Effector memory CD4-positive, alpha-beta T cell (primary cell): ENCODE results near the gene SLC34A3.

ENCODE experiments used
- DNase-seq, 3 donors: peaks; one replicate each; pipeline ENCODE4 v3.0.0-alpha.2; 2020
- H3K27ac ChIP-seq: 2 replicates; pipeline ENCODE4 v1.7.0; 2013; ENCODE audit warnings: mild to moderate bottlenecking, low read length, moderate library complexity; ENCODE audit not compliant: insufficient read depth, poor library complexity, severe bottlenecking
- H3K27me3 ChIP-seq: replicated peaks from 2 replicates; pipeline ENCODE4 v1.7.0; 2013; ENCODE audit warnings: mild to moderate bottlenecking, low read length; ENCODE audit not compliant: insufficient read depth, control insufficient read depth, poor library complexity, severe bottlenecking
- H3K36me3 ChIP-seq: 2 replicates; pipeline ENCODE4 v1.7.0; 2013; ENCODE audit warnings: mild to moderate bottlenecking, low read length, moderate library complexity; ENCODE audit not compliant: control insufficient read depth, insufficient read depth
- H3K4me1 ChIP-seq: 2 replicates; pipeline ENCODE4 v1.7.0; 2013; ENCODE audit warnings: low read length, mild to moderate bottlenecking; ENCODE audit not compliant: control insufficient read depth, insufficient read depth, poor library complexity, severe bottlenecking
- H3K4me3 ChIP-seq: 2 replicates; pipeline ENCODE4 v1.7.0; 2013; ENCODE audit warnings: low read length, low read depth, mild to moderate bottlenecking; ENCODE audit not compliant: insufficient read depth, poor library complexity, severe bottlenecking
- H3K9me3 ChIP-seq: 2 replicates; pipeline ENCODE4 v1.7.0; 2013; ENCODE audit warnings: mild to moderate bottlenecking, low read length, moderate library complexity; ENCODE audit not compliant: control insufficient read depth

SLC34A3 gene

GRCh38 chr9:137229903-137230704, 597 bp upstream of the SLC34A3 start:
- peaks cover 5% of the 10 kb centered on the region for H3K4me1 ChIP-seq
- H3K36me3 ChIP-seq: no peaks in the 10 kb centered on the region
- no peaks in the 10 kb centered on the region for H3K9me3 ChIP-seq
- no peak overlapping the region for H3K27ac ChIP-seq
- H3K27me3 ChIP-seq: peaks cover 4% of the 10 kb centered on the region
- no peak overlapping the region for H3K4me3 ChIP-seq
- no peak for DNase-seq

GRCh38 chr9:137231372-137232039, 805 bp downstream of the SLC34A3 start:
- H3K27me3 ChIP-seq: peaks cover 4% of the 10 kb centered on the region
- no peak overlapping the region for H3K4me3 ChIP-seq
- H3K27ac ChIP-seq: no peak overlapping the region
- no peak for DNase-seq
- H3K4me1 ChIP-seq: peaks cover 10% of the 10 kb centered on the region
- no peaks in the 10 kb centered on the region for H3K36me3 ChIP-seq
- H3K9me3 ChIP-seq: no peaks in the 10 kb centered on the region

- H3K27me3 ChIP-seq: peaks cover 4% of the 10 kb centered on the region
These were observed 1.4 kb downstream of the SLC34A3 start for GRCh38 chr9:137232101-137232500.

GRCh38 chr9:137232510-137232909, 1.8 kb downstream of the SLC34A3 start:
- Histone ChIP-seq H3K4me1 (peaks cover 12% of the 10 kb centered on the region), H3K27ac (no peak overlapping the region), H3K9me3 (no peaks in the 10 kb centered on the region), H3K4me3 (no peak overlapping the region), H3K27me3 (peaks cover 4% of the 10 kb centered on the region), H3K36me3 (no peaks in the 10 kb centered on the region)
- no peak for DNase-seq

More at GRCh38 chr9:137232101-137232500, 1.4 kb downstream of the SLC34A3 start:
- H3K4me1 ChIP-seq: peaks cover 16% of the 10 kb centered on the region
- H3K36me3 ChIP-seq: no peaks in the 10 kb centered on the region
- H3K9me3 ChIP-seq: no peaks in the 10 kb centered on the region
- no peak for DNase-seq
- no peak overlapping the region for H3K4me3 ChIP-seq
- no peak overlapping the region for H3K27ac ChIP-seq

GRCh38 chr9:137233143-137233980, 2.7 kb downstream of the SLC34A3 start:
- DNase-seq: no peak
- H3K27ac ChIP-seq: no peak overlapping the region
- H3K4me3 ChIP-seq: no peak overlapping the region
- H3K36me3 ChIP-seq: no peaks in the 10 kb centered on the region
- no peaks in the 10 kb centered on the region for H3K9me3 ChIP-seq
- H3K4me1 ChIP-seq: peaks cover 10% of the 10 kb centered on the region
- H3K27me3 ChIP-seq: peaks cover 4% of the 10 kb centered on the region

- Histone ChIP-seq H3K27ac (no peak overlapping the region), H3K27me3 (peaks cover 4% of the 10 kb centered on the region), H3K4me3 (no peak overlapping the region), H3K9me3 (no peaks in the 10 kb centered on the region), H3K4me1 (peaks cover 13% of the 10 kb centered on the region), H3K36me3 (no peaks in the 10 kb centered on the region)
- no peak for DNase-seq
These were observed 3.5 kb downstream of the SLC34A3 start for GRCh38 chr9:137234055-137234697.

- no peak overlapping the region for H3K27ac ChIP-seq
- H3K4me1 ChIP-seq: peaks cover 13% of the 10 kb centered on the region
- H3K4me3 ChIP-seq: no peak overlapping the region
- peaks cover 4% of the 10 kb centered on the region for H3K27me3 ChIP-seq
- no peaks in the 10 kb centered on the region for H3K9me3 ChIP-seq
- DNase-seq: no peak
- no peaks in the 10 kb centered on the region for H3K36me3 ChIP-seq
These were observed 4.2 kb downstream of the SLC34A3 start for GRCh38 chr9:137234758-137235423.

GRCh38 chr9:137235424-137236237, 4.9 kb downstream of the SLC34A3 start:
- no peak overlapping the region for H3K4me3 ChIP-seq
- H3K36me3 ChIP-seq: no peaks in the 10 kb centered on the region
- DNase-seq: no peak
- no peaks in the 10 kb centered on the region for H3K27me3 ChIP-seq
- peaks cover 13% of the 10 kb centered on the region for H3K4me1 ChIP-seq
- H3K27ac ChIP-seq: no peak overlapping the region
- no peaks in the 10 kb centered on the region for H3K9me3 ChIP-seq
